Mesodermal cell (in vitro differentiated cells): ENCODE measurements around the gene INTS6L. TPM values are rescaled to one million over a fixed set of nuclear protein-coding genes. Genes with fewer than 3 reads are reported as not detected.

Source experiments
- H3K27ac ChIP-seq: 2 replicates; pipeline ENCODE4 v1.7.0; 2013; ENCODE audit warnings: mild to moderate bottlenecking, low read depth, low read length, moderate library complexity; ENCODE audit not compliant: severe bottlenecking
- H3K36me3 ChIP-seq: 2 replicates; pipeline ENCODE4 v1.7.1; 2013; ENCODE audit warnings: mild to moderate bottlenecking, low read length, moderate library complexity; ENCODE audit not compliant: control insufficient read depth, insufficient read depth
- H3K4me1 ChIP-seq: one replicate; pipeline ENCODE4 v1.7.1; 2013; ENCODE audit warnings: mild to moderate bottlenecking, low read length; ENCODE audit not compliant: insufficient read depth, control insufficient read depth, poor library complexity, severe bottlenecking
- H3K4me3 ChIP-seq: 2 replicates; pipeline ENCODE4 v1.7.0; 2013; ENCODE audit warnings: low read length, control low read depth, mild to moderate bottlenecking; ENCODE audit not compliant: insufficient read depth, poor library complexity, severe bottlenecking; ENCODE audit errors: extremely low read depth
- H3K9me3 ChIP-seq: 2 replicates; pipeline ENCODE4 v1.7.1; 2013; ENCODE audit warnings: mild to moderate bottlenecking, low read length, moderate library complexity; ENCODE audit not compliant: control insufficient read depth
- WGBS, 2 experiments: methylation state at CpG; one replicate each; pipeline ENCODE4 v1.1.5; 2013; ENCODE audit warnings: missing lambda C conversion rate in 2 of 2; ENCODE audit not compliant: insufficient coverage in 2 of 2; 5-methylcytosine and 5-hydroxymethylcytosine counted together
- polyA plus RNA-seq, 2 experiments: library from polyadenylated mRNA; stranded (reverse); fragments of 50-300 nt; gene quantifications; one replicate each; pipeline ENCODE4 v1.2.3, GENCODE V29; 2013

INTS6L gene
- polyA plus RNA-seq (2013, experiment 1 of 2), result 7.9 TPM
- polyA plus RNA-seq (2013, experiment 2 of 2), result 6.4 TPM

GRCh38 chrX:135520553-135521404, at the start of gene INTS6L:
Gene INTS6L, plus strand, starts transcription at chrX:135520660. Its CDS starts 333 bp downstream, at chrX:135520993.
- 0 to 8% methylated on average over 3 to 7 of the region's 50 CpGs for WGBS, 2 experiments

GRCh38 chrX:135476378-135476777, 44.1 kb upstream of the INTS6L start:
- Histone ChIP-seq H3K9me3 (no peaks in the 10 kb centered on the region), H3K36me3 (no peaks in the 10 kb centered on the region), H3K27ac (no peak overlapping the region), H3K4me3 (no peak overlapping the region), H3K4me1 (no peaks in the 10 kb centered on the region)
- WGBS, 2 experiments, result no CpG with 5 or more reads among the region's 3 CpGs

More at GRCh38 chrX:135520553-135521404, at the start of gene INTS6L:
- peak within 1 kb of the TSS; percentile 60 for H3K4me3 ChIP-seq
- no peaks in the 10 kb centered on the region for H3K36me3 ChIP-seq
- H3K9me3 ChIP-seq, result no peaks in the 10 kb centered on the region
- peaks cover 10% of the 10 kb centered on the region for H3K4me1 ChIP-seq
- peak within 1 kb of the TSS; percentile 88 for H3K27ac ChIP-seq

GRCh38 chrX:135477576-135477975, 42.9 kb upstream of the INTS6L start:
- Histone ChIP-seq H3K4me3 (no peak overlapping the region), H3K27ac (no peak overlapping the region), H3K4me1 (no peaks in the 10 kb centered on the region), H3K9me3 (no peaks in the 10 kb centered on the region), H3K36me3 (no peaks in the 10 kb centered on the region)
- 20% methylated on average over 2 of the region's 3 CpGs; no CpG with 5 or more reads in 1 of the 2 experiments for WGBS, 2 experiments

- Histone ChIP-seq H3K4me3 (no peak overlapping the region), H3K9me3 (no peaks in the 10 kb centered on the region), H3K27ac (no peak overlapping the region), H3K4me1 (no peaks in the 10 kb centered on the region), H3K36me3 (no peaks in the 10 kb centered on the region)
- WGBS, 2 experiments, result 92 to 100% methylated on average over 1 to 5 of the region's 7 CpGs
Measured at GRCh38 chrX:135480076-135480475, 40.4 kb upstream of the INTS6L start.

- no peaks in the 10 kb centered on the region for H3K36me3 ChIP-seq
- WGBS, 2 experiments, result no CpG with 5 or more reads among the region's 7 CpGs
- H3K4me3 ChIP-seq, result no peak overlapping the region
- H3K27ac ChIP-seq, result no peak overlapping the region
- H3K9me3 ChIP-seq, result no peaks in the 10 kb centered on the region
- no peaks in the 10 kb centered on the region for H3K4me1 ChIP-seq
Measured at GRCh38 chrX:135481696-135482179, 38.7 kb upstream of the INTS6L start.

- H3K4me3 ChIP-seq, result no peak overlapping the region
- H3K4me1 ChIP-seq, result no peaks in the 10 kb centered on the region
- WGBS, 2 experiments, result no CpG with 5 or more reads among the region's 3 CpGs
- no peaks in the 10 kb centered on the region for H3K36me3 ChIP-seq
- H3K9me3 ChIP-seq, result no peaks in the 10 kb centered on the region
- H3K27ac ChIP-seq, result no peak overlapping the region
Measured at GRCh38 chrX:135484641-135485289, 35.7 kb upstream of the INTS6L start.

GRCh38 chrX:135489542-135489941, 30.9 kb upstream of the INTS6L start:
- no peak overlapping the region for H3K4me3 ChIP-seq
- H3K4me1 ChIP-seq, result no peaks in the 10 kb centered on the region
- H3K27ac ChIP-seq, result no peak overlapping the region
- H3K36me3 ChIP-seq, result no peaks in the 10 kb centered on the region
- H3K9me3 ChIP-seq, result no peaks in the 10 kb centered on the region
- WGBS, 2 experiments, result no CpG with 5 or more reads among the region's 1 CpG

GRCh38 chrX:135490979-135491514, 29.4 kb upstream of the INTS6L start:
- no CpG with 5 or more reads among the region's 4 CpGs for WGBS, 2 experiments
- Histone ChIP-seq H3K4me3 (no peak overlapping the region), H3K9me3 (no peaks in the 10 kb centered on the region), H3K27ac (no peak overlapping the region), H3K36me3 (no peaks in the 10 kb centered on the region), H3K4me1 (no peaks in the 10 kb centered on the region)

GRCh38 chrX:135494453-135494852, 26.0 kb upstream of the INTS6L start:
- Histone ChIP-seq H3K9me3 (no peaks in the 10 kb centered on the region), H3K36me3 (no peaks in the 10 kb centered on the region), H3K4me1 (no peaks in the 10 kb centered on the region), H3K27ac (no peak overlapping the region), H3K4me3 (no peak overlapping the region)
- 85 to 92% methylated on average over 5 to 6 of the region's 6 CpGs for WGBS, 2 experiments

- Histone ChIP-seq H3K27ac (no peak overlapping the region), H3K36me3 (no peaks in the 10 kb centered on the region), H3K4me1 (no peaks in the 10 kb centered on the region), H3K9me3 (no peaks in the 10 kb centered on the region), H3K4me3 (no peak overlapping the region)
- 80 to 100% methylated on average over 1 to 2 of the region's 5 CpGs for WGBS, 2 experiments
Measured at GRCh38 chrX:135497736-135498135, 22.7 kb upstream of the INTS6L start.
